ENCODE results near the gene PARVB. TPM values are rescaled to one million over a fixed set of nuclear protein-coding genes. Genes with fewer than 3 reads are reported as not detected.

Gene PARVB
- total and polyA plus RNA-seq, 10 of the 15 experiments (the other 5 are each of a cell fraction or from before 2014, with no cell fraction given): 5.2 to 264 (median 76.0) TPM

GRCh38 chr22:44179989-44180705, 156.0 kb downstream of the PARVB start:
- ChIA-PET RAD21 (ENCODE audit: unreplicated experiment) (interaction anchor here (0.9 to 3.1 kb wide), 9 partner anchors 8 to 377 kb away, joined by 3 to 14 read pairs (median 7); no protein-coding TSS in a partner anchor), SMC1A (ENCODE audit: uncharacterized antibody, unreplicated experiment) (interaction anchor here (0.6 to 3.3 kb wide), 6 partner anchors 9 to 186 kb away, joined by 3 to 20 read pairs (median 4); no protein-coding TSS in a partner anchor), CTCF (interaction anchor here (0.6 to 2.9 kb wide), 5 partner anchors 94 to 187 kb away, joined by 3 to 17 read pairs (median 4); no protein-coding TSS in a partner anchor), POLR2A (interaction anchor here (0.8 to 2.4 kb wide), 5 partner anchors 8 to 158 kb away, joined by 3 to 17 read pairs (median 7); no protein-coding TSS in a partner anchor)
- DNase-seq (ENCODE audit: low read depth, low spot score) (no peak), FAIRE-seq (no peak), ATAC-seq (no peak)
- no peak overlapping the region for H3K9ac ChIP-seq (ENCODE audit: control insufficient read depth, insufficient read depth, low read length)
- peak overlapping the region; percentile 91 for H3K27ac ChIP-seq (ENCODE audit: control insufficient read depth, insufficient read depth)
- 0 out of 4 replicates have a peak, but pooled peaks cover 0 to 2% of the 10 kb centered on the region in 2 experiments for H3K36me3 ChIP-seq (ENCODE audit: control insufficient read depth in 2 of 2, insufficient read depth in 2 of 2, low read length in 1 of 2)
- H3K27me3 ChIP-seq (replicated peaks in 1 of 2; ENCODE audit: control insufficient read depth in 2 of 2, insufficient read depth in 2 of 2, low read length in 1 of 2): no peaks in the 10 kb centered on the region
- peaks cover 11% of the 10 kb centered on the region for H3K79me2 ChIP-seq (ENCODE audit: control insufficient read depth, insufficient read depth, low read length)
- no TSS peak for BruUV-seq (replicated peaks)
- no peaks in the 10 kb centered on the region for H3K9me3 ChIP-seq (replicated peaks; ENCODE audit: control insufficient read depth, insufficient read depth, low read length)
- H2AFZ ChIP-seq (ENCODE audit: control insufficient read depth, low read depth, low read length): peak overlapping the region; percentile 71
- H3K4me1 ChIP-seq (ENCODE audit: control insufficient read depth, insufficient read depth, low read length): peaks cover 13% of the 10 kb centered on the region
- H3K4me3 ChIP-seq: no peak overlapping the region
- in situ Hi-C loops (cut with MboI): no loop called here
- no peak for TF ChIP-seq MYC (IDR thresholded peaks at IDR 0.05; ENCODE audit: insufficient read depth, insufficient read length, insufficient replicate concordance, low read length, severe bottlenecking)
- no peak for TF ChIP-seq BRCA1 (IDR thresholded peaks at IDR 0.05; ENCODE audit: low read depth, low read length)
- TF ChIP-seq LARP7 (IDR thresholded peaks at IDR 0.05): 0 out of 2 replicates have a peak, but pooled peaks have one; percentile 49
- TF ChIP-seq PAX8 (IDR thresholded peaks at IDR 0.05): no peak
- TF ChIP-seq SMARCA5 (IDR thresholded peaks at IDR 0.05): 0 out of 2 replicates have a peak, but pooled peaks have one; percentile 15
- no peak for TF ChIP-seq NR2F1 (conservative IDR thresholded peaks at IDR 0.05)
- TF ChIP-seq SREBF1 (IDR thresholded peaks at IDR 0.05; ENCODE audit: low read length): no peak
- H4K20me1 ChIP-seq (ENCODE audit: control insufficient read depth, insufficient read depth): no peaks in the 10 kb centered on the region
- peak overlapping the region; percentile 79 for H3K4me2 ChIP-seq (ENCODE audit: control insufficient read depth, insufficient read depth)
- WGBS (ENCODE audit: insufficient coverage, insufficient replicate concordance, low lambda C conversion rate, missing lambda C conversion rate): 45% methylated on average over 6 of the region's 6 CpGs
- intact Hi-C loops (cut with micrococcal nuclease; ENCODE audit: unreplicated experiment): no loop called here

Measured in GM12878 (cell line).